GM19240 (cell line): Measurements from ENCODE around the gene HOXB5.

ENCODE experiments used
- DNase-seq: peaks from one replicate; pipeline ENCODE4 v3.0.0; 2011; ENCODE audit warnings: low spot score; ENCODE audit not compliant: insufficient read length

Gene HOXB5

GRCh38 chr17:48603959-48604769, 10.6 kb upstream of the HOXB5 start:
- DNase-seq: no peak

GRCh38 chr17:48601539-48602425, 8.2 kb upstream of the HOXB5 start:
- no peak for DNase-seq

GRCh38 chr17:48601207-48601538, 7.6 kb upstream of the HOXB5 start:
- DNase-seq: no peak

- no peak for DNase-seq
These were observed 6.9 kb upstream of the HOXB5 start for GRCh38 chr17:48600244-48601098.

- DNase-seq: no peak
These were observed 5.8 kb upstream of the HOXB5 start for GRCh38 chr17:48599354-48599753.

- DNase-seq: no peak
These were observed 5.2 kb upstream of the HOXB5 start for GRCh38 chr17:48598736-48599135.

GRCh38 chr17:48597778-48598631, 4.4 kb upstream of the HOXB5 start:
- no peak for DNase-seq

GRCh38 chr17:48597528-48597777, 3.9 kb upstream of the HOXB5 start:
- DNase-seq: no peak

GRCh38 chr17:48596735-48597527, 3.4 kb upstream of the HOXB5 start:
- no peak for DNase-seq

- DNase-seq: no peak
These were observed 2.6 kb upstream of the HOXB5 start for GRCh38 chr17:48596000-48596734.

GRCh38 chr17:48595278-48595999, 1.9 kb upstream of the HOXB5 start:
- no peak for DNase-seq

- no peak for DNase-seq
These were observed 1.1 kb upstream of the HOXB5 start for GRCh38 chr17:48594538-48595277.

- peak; percentile 78 for DNase-seq
These were observed 410 bp upstream of the HOXB5 start for GRCh38 chr17:48593840-48594537.

GRCh38 chr17:48592577-48592976, 1.0 kb downstream of the HOXB5 start:
- DNase-seq: no peak

- no peak for DNase-seq
These were observed 1.5 kb downstream of the HOXB5 start for GRCh38 chr17:48592057-48592514.

GRCh38 chr17:48591255-48592056, 2.1 kb downstream of the HOXB5 start:
- no peak for DNase-seq
